K562 (cell line): Measurements from ENCODE around the gene TRNP1.

Source experiments
- CEBPG ChIP-seq, 3 experiments: fragments of 200-800 bp in 1 of 3; sonication (Bioruptor generic) in 1 of 3; sonication (generic) in 1 of 3; formaldehyde crosslinking in 1 of 3; IDR thresholded peaks in 2 of 3; conservative IDR thresholded peaks in 1 of 3; 2 replicates each; pipeline versions ENCODE4 v1.6.1 to v1.8.0; 2016 to 2022; ENCODE audit warnings: missing compliant biosample characterization in 2 of 3, missing genetic modification characterization in 2 of 3, mild to moderate bottlenecking in 1 of 3, missing genetic modification reagents in 1 of 3
- CTCF ChIP-seq, 3 experiments: IDR thresholded peaks in 2 of 3; conservative IDR thresholded peaks in 1 of 3; 2 replicates each; pipeline ENCODE4 v1.5.1; 2011 to 2012; ENCODE audit warnings: low read length in 3 of 3, mild to moderate bottlenecking in 3 of 3, control low read depth in 2 of 3, improper control_type of control experiment in 1 of 3, inconsistent platforms in 1 of 3, low read depth in 1 of 3, mixed read lengths in 1 of 3, moderate library complexity in 1 of 3; ENCODE audit not compliant: insufficient read depth in 2 of 3
- ETV1 ChIP-seq: fragments of 450-650 bp; conservative IDR thresholded peaks from 2 replicates; pipeline ENCODE4 v1.6.1; 2016; ENCODE audit warnings: missing genetic modification characterization, control low read depth, low read depth, missing compliant biosample characterization
- EZH2 ChIP-seq: IDR thresholded peaks from 2 replicates; pipeline ENCODE4 v1.6.1; 2012; ENCODE audit warnings: low read depth, mild to moderate bottlenecking, inconsistent platforms, low read length, borderline replicate concordance
- NFXL1 ChIP-seq: fragments of 450-650 bp; formaldehyde crosslinking; IDR thresholded peaks from 2 replicates; pipeline ENCODE4 v1.4.0; 2021; ENCODE audit warnings: mild to moderate bottlenecking
- POLR2AphosphoS5 ChIP-seq: IDR thresholded peaks from 2 replicates; pipeline ENCODE4 v1.6.1; 2011; ENCODE audit warnings: mild to moderate bottlenecking, low read depth, low read length, moderate library complexity; ENCODE audit not compliant: control insufficient read depth, insufficient read depth
- RCOR1 ChIP-seq, 2 experiments: IDR thresholded peaks; 2 replicates each; pipeline ENCODE4 v1.6.1; 2012; ENCODE audit warnings: low read depth in 2 of 2, low read length in 2 of 2, borderline replicate concordance in 1 of 2, improper control_type of control experiment in 1 of 2
- RFX1 ChIP-seq: fragments of 450-650 bp; IDR thresholded peaks from 2 replicates; pipeline ENCODE4 v1.6.1; 2016; ENCODE audit warnings: mild to moderate bottlenecking, moderate library complexity
- USF1 ChIP-seq: sonication (generic); formaldehyde crosslinking; IDR thresholded peaks from 2 replicates; pipeline ENCODE4 v1.9.0; 2022; ENCODE audit warnings: mild to moderate bottlenecking, missing genetic modification reagents
- XRCC5 ChIP-seq: fragments of 200-400 bp; formaldehyde crosslinking; IDR thresholded peaks from 2 replicates; pipeline ENCODE4 v1.6.1; 2017; ENCODE audit warnings: low read depth, mild to moderate bottlenecking, low read length
- ZNF12 ChIP-seq: sonication (generic); formaldehyde crosslinking; IDR thresholded peaks from 2 replicates; pipeline ENCODE4 v1.4.0; 2020; ENCODE audit warnings: mild to moderate bottlenecking, missing genetic modification reagents
- ZNF121 ChIP-seq: sonication (generic); formaldehyde crosslinking; conservative IDR thresholded peaks from 2 replicates; pipeline ENCODE4 v1.8.0; 2022; ENCODE audit warnings: missing genetic modification reagents
- ZSCAN32 ChIP-seq: fragments of 450-650 bp; formaldehyde crosslinking; IDR thresholded peaks from 2 replicates; pipeline ENCODE4 v1.4.0; 2020; ENCODE audit warnings: mild to moderate bottlenecking, moderate library complexity

GRCh38 chr1:27032119-27032461 is 38.6 kb downstream of the TRNP1 start:
- TF ChIP-seq EZH2 (no peak), ZNF12 (CRISPR knock-in tag) (no peak), CTCF (IDR thresholded peaks at IDR 0.05 in 2 of 3, conservative IDR thresholded peaks at IDR 0.05 in 1 of 3; ENCODE audit: insufficient read depth in 2 of 3, low read depth in 1 of 3, low read length in 3 of 3) (no peak), CEBPG (CRISPR knock-in tag; IDR thresholded peaks at IDR 0.05) (no peak), CEBPG (tag; conservative IDR thresholded peaks at IDR 0.05 in 1 of 2, IDR thresholded peaks at IDR 0.05 in 1 of 2) (no peak), NFXL1 (CRISPR knock-in tag) (no peak), ZSCAN32 (CRISPR knock-in tag) (no peak), RFX1 (no peak), ETV1 (no peak), RCOR1 (IDR thresholded peaks at IDR 0.05; ENCODE audit: borderline replicate concordance in 1 of 2, low read depth in 2 of 2, low read length in 2 of 2) (peak in 1 of 2 experiments; percentile 63; a peak in 2 of 4 replicates), USF1 (CRISPR knock-in tag) (no peak), POLR2AphosphoS5 (no peak), ZNF121 (CRISPR knock-in tag) (no peak), XRCC5 (no peak)
